Uterus (tissue), 2 donors: ENCODE measurements around the gene CDC20.

Source experiments
- POLR2A ChIP-seq, 2 donors: fragments of 450-650 bp; IDR thresholded peaks; one replicate each; pipeline ENCODE4 v1.6.1; 2016; ENCODE audit warnings: antibody characterized with exemption in 2 of 2, mild to moderate bottlenecking in 1 of 2, moderate library complexity in 1 of 2
- TF ChIP-seq, protein P1 (sequence below), 4 experiments: fragments of 200-600 bp in 2 of 4; fragments of 450-650 bp in 2 of 4; sonication (generic) in 2 of 4; IDR thresholded peaks; one replicate each; pipeline ENCODE4 v1.5.1; 2016 to 2019; ENCODE audit warnings: antibody characterized with exemption in 4 of 4, mild to moderate bottlenecking in 2 of 4, moderate library complexity in 1 of 4

GRCh38 chr1:43331688-43332087 is 27.1 kb upstream of the CDC20 start:
- TF ChIP-seq, protein P1, sequence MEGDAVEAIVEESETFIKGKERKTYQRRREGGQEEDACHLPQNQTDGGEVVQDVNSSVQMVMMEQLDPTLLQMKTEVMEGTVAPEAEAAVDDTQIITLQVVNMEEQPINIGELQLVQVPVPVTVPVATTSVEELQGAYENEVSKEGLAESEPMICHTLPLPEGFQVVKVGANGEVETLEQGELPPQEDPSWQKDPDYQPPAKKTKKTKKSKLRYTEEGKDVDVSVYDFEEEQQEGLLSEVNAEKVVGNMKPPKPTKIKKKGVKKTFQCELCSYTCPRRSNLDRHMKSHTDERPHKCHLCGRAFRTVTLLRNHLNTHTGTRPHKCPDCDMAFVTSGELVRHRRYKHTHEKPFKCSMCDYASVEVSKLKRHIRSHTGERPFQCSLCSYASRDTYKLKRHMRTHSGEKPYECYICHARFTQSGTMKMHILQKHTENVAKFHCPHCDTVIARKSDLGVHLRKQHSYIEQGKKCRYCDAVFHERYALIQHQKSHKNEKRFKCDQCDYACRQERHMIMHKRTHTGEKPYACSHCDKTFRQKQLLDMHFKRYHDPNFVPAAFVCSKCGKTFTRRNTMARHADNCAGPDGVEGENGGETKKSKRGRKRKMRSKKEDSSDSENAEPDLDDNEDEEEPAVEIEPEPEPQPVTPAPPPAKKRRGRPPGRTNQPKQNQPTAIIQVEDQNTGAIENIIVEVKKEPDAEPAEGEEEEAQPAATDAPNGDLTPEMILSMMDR (IDR thresholded peaks at IDR 0.05): no peak
- TF ChIP-seq POLR2A (IDR thresholded peaks at IDR 0.05): no peak
